Spleen (tissue), 7 donors: ENCODE data around the gene SPRY1.

Experiments
- POLR2A ChIP-seq, 3 donors: fragments of 450-650 bp; IDR thresholded peaks; one replicate each; pipeline ENCODE4 v1.5.1; 2017; ENCODE audit warnings: antibody characterized with exemption in 3 of 3, mild to moderate bottlenecking in 1 of 3
- TF ChIP-seq, protein P1 (sequence below), 11 experiments: fragments of 200-600 bp in 7 of 11; fragments of 450-650 bp in 4 of 11; sonication (generic) in 4 of 11; IDR thresholded peaks in 8 of 11; conservative IDR thresholded peaks in 3 of 11; 1 replicate in 7 of 11; 2 replicates in 4 of 11; pipeline versions ENCODE4 v1.4.0 to v1.8.0; 2016 to 2021; ENCODE audit warnings: antibody characterized with exemption in 11 of 11, inconsistent platforms in 4 of 11, mild to moderate bottlenecking in 1 of 11
- donor health status: DM: no; HTN: no; CAD: no; lungs with moderate emphysema.
- donor health status: DM: no; HTN: no; CAD: no.
- donor health status: DM: no; HTN: no; CAD: no.

GRCh38 chr4:123417813-123418212 lies 21.2 kb downstream of the SPRY1 start:
- TF ChIP-seq POLR2A (IDR thresholded peaks at IDR 0.05), result no peak
- TF ChIP-seq, protein P1, sequence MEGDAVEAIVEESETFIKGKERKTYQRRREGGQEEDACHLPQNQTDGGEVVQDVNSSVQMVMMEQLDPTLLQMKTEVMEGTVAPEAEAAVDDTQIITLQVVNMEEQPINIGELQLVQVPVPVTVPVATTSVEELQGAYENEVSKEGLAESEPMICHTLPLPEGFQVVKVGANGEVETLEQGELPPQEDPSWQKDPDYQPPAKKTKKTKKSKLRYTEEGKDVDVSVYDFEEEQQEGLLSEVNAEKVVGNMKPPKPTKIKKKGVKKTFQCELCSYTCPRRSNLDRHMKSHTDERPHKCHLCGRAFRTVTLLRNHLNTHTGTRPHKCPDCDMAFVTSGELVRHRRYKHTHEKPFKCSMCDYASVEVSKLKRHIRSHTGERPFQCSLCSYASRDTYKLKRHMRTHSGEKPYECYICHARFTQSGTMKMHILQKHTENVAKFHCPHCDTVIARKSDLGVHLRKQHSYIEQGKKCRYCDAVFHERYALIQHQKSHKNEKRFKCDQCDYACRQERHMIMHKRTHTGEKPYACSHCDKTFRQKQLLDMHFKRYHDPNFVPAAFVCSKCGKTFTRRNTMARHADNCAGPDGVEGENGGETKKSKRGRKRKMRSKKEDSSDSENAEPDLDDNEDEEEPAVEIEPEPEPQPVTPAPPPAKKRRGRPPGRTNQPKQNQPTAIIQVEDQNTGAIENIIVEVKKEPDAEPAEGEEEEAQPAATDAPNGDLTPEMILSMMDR (IDR thresholded peaks at IDR 0.05 in 8 of 11, conservative IDR thresholded peaks at IDR 0.05 in 3 of 11), result no peak
